Measurements from ENCODE around the gene RER1. TPM values are rescaled to one million over a fixed set of nuclear protein-coding genes. Genes with fewer than 3 reads are reported as not detected.
"Not testable (repeated sequence)": the region's sequence is repeated elsewhere in the genome, so short reads cannot be mapped to it uniquely, and the experiment has no call there.

The RER1 gene
- total RNA-seq, 1 donor from 2014 or later, result 118 TPM

GRCh38 chr1:2437617-2438016 is 46.0 kb downstream of the RER1 start:
- no peak for ATAC-seq
- peaks cover 16% of the 10 kb centered on the region for H3K27me3 ChIP-seq

GRCh38 chr1:2438038-2438437 is 46.4 kb downstream of the RER1 start:
- no peaks in the 10 kb centered on the region for H3K36me3 ChIP-seq
- TF ChIP-seq CTCF (IDR thresholded peaks at IDR 0.05), result no peak
- H3K27ac ChIP-seq, result no peak overlapping the region
- H3K4me3 ChIP-seq, result no peak overlapping the region
- H3K9me3 ChIP-seq, result no peaks in the 10 kb centered on the region
- no peak for ATAC-seq
- peaks cover 20% of the 10 kb centered on the region for H3K27me3 ChIP-seq
- intact Hi-C loops (cut with DNase I), result no loop called here
- H3K4me1 ChIP-seq, result no peaks in the 10 kb centered on the region
- DNase-seq, result no peak

More at GRCh38 chr1:2437617-2438016, 46.0 kb downstream of the RER1 start:
- H3K4me1 ChIP-seq, result no peaks in the 10 kb centered on the region
- no peak overlapping the region for H3K4me3 ChIP-seq
- H3K27ac ChIP-seq, result no peak overlapping the region
- intact Hi-C loops (cut with DNase I), result no loop called here
- no peaks in the 10 kb centered on the region for H3K36me3 ChIP-seq
- no peaks in the 10 kb centered on the region for H3K9me3 ChIP-seq
- no peak for TF ChIP-seq CTCF (IDR thresholded peaks at IDR 0.05)
- DNase-seq, result no peak

GRCh38 chr1:2438641-2439040 is 47.0 kb downstream of the RER1 start:
- intact Hi-C loops (cut with DNase I), result no loop called here
- Histone ChIP-seq H3K4me1 (no peaks in the 10 kb centered on the region), H3K27ac (no peak overlapping the region), H3K27me3 (peaks cover 24% of the 10 kb centered on the region), H3K9me3 (no peaks in the 10 kb centered on the region), H3K36me3 (no peaks in the 10 kb centered on the region), H3K4me3 (no peak overlapping the region)
- no peak for DNase-seq
- TF ChIP-seq CTCF (IDR thresholded peaks at IDR 0.05), result no peak
- no peak for ATAC-seq

DNA sequence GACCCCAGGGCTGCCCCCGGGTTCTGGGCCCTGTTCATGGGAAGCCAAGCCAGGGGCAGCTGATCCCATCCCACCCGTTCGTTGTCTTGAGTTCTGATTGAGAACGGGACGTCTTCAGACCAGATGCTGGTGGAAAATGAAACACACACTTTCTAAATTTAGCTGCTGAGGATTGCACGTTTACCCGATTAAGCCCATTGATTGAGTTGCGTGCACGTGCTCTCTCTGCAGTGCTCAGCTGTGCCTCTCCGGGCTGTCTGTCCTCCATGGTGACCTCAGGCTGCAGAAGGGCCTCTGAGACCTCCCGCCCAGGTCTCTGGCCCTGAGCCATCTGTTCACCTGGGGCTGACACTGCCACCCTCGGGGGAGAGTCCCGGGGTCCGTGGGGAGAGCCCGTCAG is 47.7 kb downstream of the RER1 start:
- no peak overlapping the region for H3K4me3 ChIP-seq
- no peak for ATAC-seq

GRCh38 chr1:2440346-2440745 is 48.7 kb downstream of the RER1 start:
- H3K4me3 ChIP-seq; intact Hi-C loops (cut with DNase I); H3K36me3 ChIP-seq; H3K4me1 ChIP-seq; H3K9me3 ChIP-seq; ATAC-seq; H3K27ac ChIP-seq: not testable (repeated sequence)
- peaks cover 33% of the 10 kb centered on the region for H3K27me3 ChIP-seq
- peak; percentile 76 for DNase-seq

More for the DNA sequence above, 47.7 kb downstream of the RER1 start:
- no peak for DNase-seq
- H3K36me3 ChIP-seq, result no peaks in the 10 kb centered on the region
- H3K27ac ChIP-seq, result no peak overlapping the region
- H3K27me3 ChIP-seq, result peaks cover 27% of the 10 kb centered on the region
- no peaks in the 10 kb centered on the region for H3K9me3 ChIP-seq
- intact Hi-C loops (cut with DNase I), result no loop called here
- H3K4me1 ChIP-seq, result no peaks in the 10 kb centered on the region
- TF ChIP-seq CTCF (IDR thresholded peaks at IDR 0.05), result no peak

- H3K4me3 ChIP-seq, result no peak overlapping the region
- no peak for ATAC-seq
- H3K36me3 ChIP-seq, result no peaks in the 10 kb centered on the region
- H3K9me3 ChIP-seq, result no peaks in the 10 kb centered on the region
- intact Hi-C loops (cut with DNase I), result no loop called here
- no peak for TF ChIP-seq CTCF (IDR thresholded peaks at IDR 0.05)
- no peak overlapping the region for H3K27ac ChIP-seq
- no peak for DNase-seq
- peaks cover 47% of the 10 kb centered on the region for H3K27me3 ChIP-seq
- no peaks in the 10 kb centered on the region for H3K4me1 ChIP-seq
These were observed 50.1 kb downstream of the RER1 start for GRCh38 chr1:2441746-2442145.

All from upper lobe of right lung (tissue), 1 donor.